ENCODE results near the gene CEPT1.

GRCh38 chr1:111183308-111184069 lies 43.5 kb downstream of the CEPT1 start:
- TF ChIP-seq, protein P1, sequence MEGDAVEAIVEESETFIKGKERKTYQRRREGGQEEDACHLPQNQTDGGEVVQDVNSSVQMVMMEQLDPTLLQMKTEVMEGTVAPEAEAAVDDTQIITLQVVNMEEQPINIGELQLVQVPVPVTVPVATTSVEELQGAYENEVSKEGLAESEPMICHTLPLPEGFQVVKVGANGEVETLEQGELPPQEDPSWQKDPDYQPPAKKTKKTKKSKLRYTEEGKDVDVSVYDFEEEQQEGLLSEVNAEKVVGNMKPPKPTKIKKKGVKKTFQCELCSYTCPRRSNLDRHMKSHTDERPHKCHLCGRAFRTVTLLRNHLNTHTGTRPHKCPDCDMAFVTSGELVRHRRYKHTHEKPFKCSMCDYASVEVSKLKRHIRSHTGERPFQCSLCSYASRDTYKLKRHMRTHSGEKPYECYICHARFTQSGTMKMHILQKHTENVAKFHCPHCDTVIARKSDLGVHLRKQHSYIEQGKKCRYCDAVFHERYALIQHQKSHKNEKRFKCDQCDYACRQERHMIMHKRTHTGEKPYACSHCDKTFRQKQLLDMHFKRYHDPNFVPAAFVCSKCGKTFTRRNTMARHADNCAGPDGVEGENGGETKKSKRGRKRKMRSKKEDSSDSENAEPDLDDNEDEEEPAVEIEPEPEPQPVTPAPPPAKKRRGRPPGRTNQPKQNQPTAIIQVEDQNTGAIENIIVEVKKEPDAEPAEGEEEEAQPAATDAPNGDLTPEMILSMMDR (IDR thresholded peaks at IDR 0.05), result no peak
- TF ChIP-seq POLR2A (IDR thresholded peaks at IDR 0.05), result no peak
